Kidney (tissue), 14 donors: ENCODE measurements around the gene FGD1. TPM values are rescaled to one million over a fixed set of nuclear protein-coding genes. Genes with fewer than 3 reads are reported as not detected.

Experiments
- DNase-seq, 5 donors: peaks; one replicate each; pipeline ENCODE4 v3.0.0-alpha.2; 2013 to 2020
- FAIRE-seq: peaks from 2 replicates; lab custom pipeline; 2012; peaks lifted over from hg19 to GRCh38; lab: Jason Lieb, UNC
- H3K27ac ChIP-seq, 2 donors: one replicate each; pipeline ENCODE4 v1.7.0; 2013; ENCODE audit warnings: low read depth in 2 of 2, low read length in 2 of 2, inconsistent platforms in 1 of 2
- H3K27me3 ChIP-seq: one replicate; pipeline ENCODE4 v1.7.1; 2013; ENCODE audit warnings: low read length, inconsistent platforms; ENCODE audit not compliant: control insufficient read depth, insufficient read depth
- H3K36me3 ChIP-seq, 3 donors: one replicate each; pipeline versions ENCODE4 v1.7.0 to v1.7.1; 2013; ENCODE audit warnings: low read length in 3 of 3, control low read depth in 1 of 3, inconsistent platforms in 1 of 3; ENCODE audit not compliant: insufficient read depth in 3 of 3, control insufficient read depth in 2 of 3
- H3K4me1 ChIP-seq, 3 donors: one replicate each; pipeline versions ENCODE4 v1.7.0 to v1.7.1; 2013; ENCODE audit warnings: low read length in 3 of 3, inconsistent platforms in 1 of 3, low read depth in 1 of 3; ENCODE audit not compliant: control insufficient read depth in 2 of 3, insufficient read depth in 2 of 3
- H3K4me3 ChIP-seq, 3 donors: one replicate each; pipeline versions ENCODE4 v1.7.0 to v1.8.1; 2013; ENCODE audit warnings: low read length in 3 of 3, control low read depth in 1 of 3, inconsistent platforms in 1 of 3
- H3K9ac ChIP-seq, 3 donors: one replicate each; pipeline versions ENCODE4 v1.7.0 to v1.7.1; 2013; ENCODE audit warnings: low read length in 3 of 3, control low read depth in 1 of 3, inconsistent platforms in 1 of 3
- H3K9me3 ChIP-seq, 3 donors: one replicate each; pipeline versions ENCODE4 v1.7.0 to v1.7.1; 2013; ENCODE audit warnings: low read length in 3 of 3, control low read depth in 1 of 3, inconsistent platforms in 1 of 3; ENCODE audit not compliant: control insufficient read depth in 2 of 3, insufficient read depth in 1 of 3
- intact Hi-C: fragments of 100-400 bp; cut with DNase I; formaldehyde crosslinking; loops from one replicate; pipeline ENCODE4 v1.11.1; 2022
- polyA plus RNA-seq: library from polyadenylated mRNA; stranded (reverse); fragments of 350-450 nt; fragmentation: Illumina TruSeq; extraction: RNeasy Lipid Tissue Mini Kit (QIAGEN cat#74804); gene quantifications from one replicate; pipeline ENCODE4 v1.2.3, GENCODE V29; 2014; ENCODE audit warnings: low read depth, low replicate concordance; ENCODE audit not compliant: insufficient read depth
- total RNA-seq: library from RNA; stranded (reverse); fragmentation: NEBNext Ultra II Directional; extraction: Animal tissue kit (Norgen Biotek cat#: 25700); gene quantifications from one replicate; pipeline ENCODE4 v1.2.1, GENCODE V29; 2021
- TF ChIP-seq, protein P1 (sequence below): IDR thresholded peaks from 3 replicates; pipeline ENCODE4 v1.5.1; 2012; ENCODE audit warnings: mild to moderate bottlenecking, moderate library complexity, borderline replicate concordance; ENCODE audit not compliant: insufficient read depth; ENCODE audit errors: extremely low read depth
- donor health status: control.
- donor health status: control.
- donor health status: control.
- donor health status: control.
- donor health status: control.
- donor health status: DM: yes; HTN: yes; CAD: no.
- donor health status: Normal renal cell carcinoma (clear cell type).

FGD1 gene
- total and polyA plus RNA-seq, 2 donors from 2014 or later = 2.7 to 4.7 TPM

DNA sequence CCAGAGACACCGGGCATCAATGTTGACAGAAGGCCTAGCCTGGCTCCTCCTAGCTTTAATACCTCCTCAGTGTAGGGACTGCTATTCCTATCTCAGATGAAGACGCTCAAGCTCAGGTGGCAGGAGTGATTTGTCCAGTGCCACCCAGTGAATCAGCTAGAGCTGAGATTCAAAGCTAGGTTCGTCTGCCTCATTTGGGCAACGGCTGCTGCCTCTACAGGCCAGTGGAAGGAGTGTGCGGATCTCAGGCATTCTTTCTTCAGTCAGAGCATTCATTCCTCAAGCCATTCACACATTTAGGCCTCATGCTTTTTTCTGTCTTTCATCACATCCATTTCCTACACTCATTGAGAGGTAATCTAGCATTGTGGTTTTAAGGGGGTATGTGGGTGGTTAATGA is 48.6 kb downstream of the FGD1 start:
- Histone ChIP-seq H3K9me3 (no peaks in the 10 kb centered on the region), H3K4me1 (no peaks in the 10 kb centered on the region), H3K36me3 (no peaks in the 10 kb centered on the region), H3K27me3 (no peaks in the 10 kb centered on the region), H3K9ac (no peak overlapping the region), H3K27ac (no peak overlapping the region), H3K4me3 (no peak overlapping the region)
- DNase-seq = no peak
- TF ChIP-seq, protein P1, sequence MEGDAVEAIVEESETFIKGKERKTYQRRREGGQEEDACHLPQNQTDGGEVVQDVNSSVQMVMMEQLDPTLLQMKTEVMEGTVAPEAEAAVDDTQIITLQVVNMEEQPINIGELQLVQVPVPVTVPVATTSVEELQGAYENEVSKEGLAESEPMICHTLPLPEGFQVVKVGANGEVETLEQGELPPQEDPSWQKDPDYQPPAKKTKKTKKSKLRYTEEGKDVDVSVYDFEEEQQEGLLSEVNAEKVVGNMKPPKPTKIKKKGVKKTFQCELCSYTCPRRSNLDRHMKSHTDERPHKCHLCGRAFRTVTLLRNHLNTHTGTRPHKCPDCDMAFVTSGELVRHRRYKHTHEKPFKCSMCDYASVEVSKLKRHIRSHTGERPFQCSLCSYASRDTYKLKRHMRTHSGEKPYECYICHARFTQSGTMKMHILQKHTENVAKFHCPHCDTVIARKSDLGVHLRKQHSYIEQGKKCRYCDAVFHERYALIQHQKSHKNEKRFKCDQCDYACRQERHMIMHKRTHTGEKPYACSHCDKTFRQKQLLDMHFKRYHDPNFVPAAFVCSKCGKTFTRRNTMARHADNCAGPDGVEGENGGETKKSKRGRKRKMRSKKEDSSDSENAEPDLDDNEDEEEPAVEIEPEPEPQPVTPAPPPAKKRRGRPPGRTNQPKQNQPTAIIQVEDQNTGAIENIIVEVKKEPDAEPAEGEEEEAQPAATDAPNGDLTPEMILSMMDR = no peak
- intact Hi-C loops = no loop called here
- FAIRE-seq = no peak

- TF ChIP-seq, protein P1 = no peak
- Histone ChIP-seq H3K4me3 (no peak overlapping the region), H3K36me3 (no peaks in the 10 kb centered on the region), H3K9me3 (no peaks in the 10 kb centered on the region), H3K27me3 (no peaks in the 10 kb centered on the region), H3K4me1 (peaks cover 0 to 6% (median 0%) of the 10 kb centered on the region in 3 donors), H3K9ac (no peak overlapping the region), H3K27ac (no peak overlapping the region)
- intact Hi-C loops = no loop called here
- no peak for DNase-seq
- no peak for FAIRE-seq
Observed at GRCh38 chrX:54446084-54446483, 50.0 kb downstream of the FGD1 start.

GRCh38 chrX:54444752-54445151 is 51.3 kb downstream of the FGD1 start:
- Histone ChIP-seq H3K27me3 (no peaks in the 10 kb centered on the region), H3K4me3 (no peak overlapping the region), H3K9me3 (no peaks in the 10 kb centered on the region), H3K27ac (no peak overlapping the region), H3K36me3 (no peaks in the 10 kb centered on the region), H3K4me1 (peaks cover 0 to 6% (median 0%) of the 10 kb centered on the region in 3 donors), H3K9ac (no peak overlapping the region)
- FAIRE-seq (no peak), DNase-seq (no peak)
- intact Hi-C loops = no loop called here
- TF ChIP-seq, protein P1 = no peak

GRCh38 chrX:54442790-54443189 is 53.2 kb downstream of the FGD1 start:
- H3K4me3 ChIP-seq = no peak overlapping the region
- TF ChIP-seq, protein P1 = no peak
- DNase-seq (no peak), FAIRE-seq (no peak)
- H3K27ac ChIP-seq = no peak overlapping the region
- no peaks in the 10 kb centered on the region for H3K27me3 ChIP-seq
- intact Hi-C loops = no loop called here
- no peaks in the 10 kb centered on the region for H3K9me3 ChIP-seq
- no peak overlapping the region for H3K9ac ChIP-seq
- H3K36me3 ChIP-seq = no peaks in the 10 kb centered on the region
- peaks cover 0 to 6% (median 0%) of the 10 kb centered on the region in 3 donors for H3K4me1 ChIP-seq
